ENCODE results near the gene TECPR2.

Gene TECPR2

GRCh38 chr14:102317564-102318248 lies 45.0 kb upstream of the TECPR2 start:
- peak; percentile 52 for DNase-seq (ENCODE audit: low read depth)
- TF ChIP-seq CTCF (IDR thresholded peaks at IDR 0.05; ENCODE audit: insufficient read depth, low read depth, low read length, missing control alignments), result no peak
- peak overlapping the region; percentile 63 for H3K4me3 ChIP-seq (ENCODE audit: low read length)

- TF ChIP-seq CTCF (IDR thresholded peaks at IDR 0.05; ENCODE audit: insufficient read depth, low read depth, low read length, missing control alignments), result no peak
- H3K4me3 ChIP-seq (ENCODE audit: low read length), result peak overlapping the region; percentile 74
- DNase-seq (ENCODE audit: low read depth), result no peak
Measured at GRCh38 chr14:102318781-102319276, 43.9 kb upstream of the TECPR2 start.

GRCh38 chr14:102319351-102320032 lies 43.2 kb upstream of the TECPR2 start, which contains the start of gene ZNF839:
Gene ZNF839 (plus strand): TSS chr14:102319746. CDS start chr14:102319766, 20 bp downstream.
- DNase-seq (ENCODE audit: low read depth), result peak; percentile 88
- peak within 1 kb of the TSS; percentile 74 for H3K4me3 ChIP-seq (ENCODE audit: low read length)
- TF ChIP-seq CTCF (IDR thresholded peaks at IDR 0.05; ENCODE audit: insufficient read depth, low read depth, low read length, missing control alignments), result no peak

- peak; percentile 45 for DNase-seq (ENCODE audit: low read depth)
- H3K4me3 ChIP-seq (ENCODE audit: low read length), result peak overlapping the region; percentile 74
- TF ChIP-seq CTCF (IDR thresholded peaks at IDR 0.05; ENCODE audit: insufficient read depth, low read depth, low read length, missing control alignments), result no peak
Measured at GRCh38 chr14:102320033-102320660, 42.6 kb upstream of the TECPR2 start.

GRCh38 chr14:102320671-102321455 lies 41.9 kb upstream of the TECPR2 start:
- no peak for TF ChIP-seq CTCF (IDR thresholded peaks at IDR 0.05; ENCODE audit: insufficient read depth, low read depth, low read length, missing control alignments)
- no peak for DNase-seq (ENCODE audit: low read depth)
- peak overlapping the region; percentile 74 for H3K4me3 ChIP-seq (ENCODE audit: low read length)
